IMR-90 (cell line): ENCODE data around the gene METRNL. TPM values are rescaled to one million over a fixed set of nuclear protein-coding genes. Genes with fewer than 3 reads are reported as not detected.

Experiments used
- ATAC-seq: fragments of 200-7000 bp; cut with Tn5 transposase; 2 replicates; pipeline ENCODE4 v1.9.1; 2020; ENCODE audit warnings: low read depth, mild to moderate bottlenecking, moderate library complexity
- BruUV-seq: library from RNA; stranded (reverse); fragments of 400-500 nt; replicated peaks from 2 replicates; lab custom pipeline; 2021; lab: Mats Ljungman, UMichigan
- CTCF ChIA-PET: fragments of 300-600 bp; formaldehyde crosslinking; extraction: SDS; loops from one replicate; lab custom pipeline; 2021; ENCODE audit warnings: antibody characterized with exemption; lab: Yijun Ruan, JAX
- POLR2A ChIA-PET: fragments of 300-600 bp; sonication (Branson Sonifier 250); formaldehyde crosslinking; loops from one replicate; lab custom pipeline; 2022; ENCODE audit warnings: antibody characterized with exemption; ENCODE audit not compliant: unreplicated experiment; lab: Charles Lee
- DNase-seq: peaks from one replicate; pipeline ENCODE4 v3.0.0; 2013
- H2AFZ ChIP-seq: replicated peaks from 2 replicates; pipeline ENCODE3; 2013; ENCODE audit warnings: low read length, mild to moderate bottlenecking; ENCODE audit not compliant: poor library complexity
- H2AK5ac ChIP-seq: 2 replicates; pipeline ENCODE4 v1.6.1; 2013; ENCODE audit warnings: low read depth, low read length, inconsistent platforms
- H2AK9ac ChIP-seq: replicated peaks from 2 replicates; pipeline ENCODE3; 2013; ENCODE audit warnings: mild to moderate bottlenecking, low read depth, low read length, moderate library complexity; ENCODE audit not compliant: poor library complexity
- H2BK120ac ChIP-seq: 2 replicates; pipeline ENCODE4 v1.6.1; 2013; ENCODE audit warnings: low read depth, low read length, inconsistent platforms
- H2BK15ac ChIP-seq: 3 replicates; pipeline ENCODE4 v1.6.1; 2013; ENCODE audit warnings: low read depth, low read length, inconsistent platforms
- H2BK20ac ChIP-seq: 2 replicates; pipeline ENCODE4 v1.6.1; 2013; ENCODE audit warnings: low read depth, mild to moderate bottlenecking, inconsistent platforms, low read length, moderate library complexity
- H2BK5ac ChIP-seq: 2 replicates; pipeline ENCODE4 v1.6.1; 2013; ENCODE audit warnings: mild to moderate bottlenecking, low read depth, low read length, inconsistent platforms; ENCODE audit not compliant: poor library complexity, severe bottlenecking
- H3K14ac ChIP-seq: replicated peaks from 2 replicates; pipeline ENCODE4 v1.6.1; 2013; ENCODE audit warnings: low read depth, low read length, inconsistent platforms
- H3K18ac ChIP-seq: 2 replicates; pipeline ENCODE4 v1.6.1; 2013; ENCODE audit warnings: low read depth, low read length, control low read depth
- H3K23ac ChIP-seq: 2 replicates; pipeline ENCODE4 v1.6.1; 2013; ENCODE audit warnings: low read depth, low read length, inconsistent platforms
- H3K27ac ChIP-seq: 2 replicates; pipeline ENCODE4 v1.5.1; 2013; ENCODE audit warnings: mild to moderate bottlenecking, control low read depth, low read length; ENCODE audit not compliant: insufficient read depth
- H3K27me3 ChIP-seq: 2 replicates; pipeline ENCODE4 v1.6.1; 2013; ENCODE audit warnings: low read length; ENCODE audit not compliant: control insufficient read depth, insufficient read depth
- H3K36me3 ChIP-seq: 2 replicates; pipeline ENCODE4 v1.6.1; 2013; ENCODE audit warnings: low read length, mixed read lengths; ENCODE audit not compliant: control insufficient read depth, insufficient read depth
- H3K4ac ChIP-seq: 2 replicates; pipeline ENCODE4 v1.6.1; 2013; ENCODE audit warnings: low read depth, low read length, inconsistent platforms
- H3K4me1 ChIP-seq: 2 replicates; pipeline ENCODE4 v1.6.1; 2013; ENCODE audit warnings: low read length, mixed read lengths; ENCODE audit not compliant: control insufficient read depth, insufficient read depth
- H3K4me2 ChIP-seq: 2 replicates; pipeline ENCODE4 v1.6.1; 2013; ENCODE audit warnings: low read depth, mild to moderate bottlenecking, control low read depth, low read length, moderate library complexity
- H3K4me3 ChIP-seq: 2 replicates; pipeline ENCODE4 v1.5.1; 2013; ENCODE audit warnings: low read depth, mild to moderate bottlenecking, control low read depth, low read length, moderate library complexity; ENCODE audit not compliant: insufficient read depth
- H3K56ac ChIP-seq: 2 replicates; pipeline ENCODE4 v1.6.1; 2013; ENCODE audit warnings: low read length, inconsistent platforms; ENCODE audit not compliant: insufficient read depth; ENCODE audit errors: extremely low read depth
- H3K79me1 ChIP-seq, 2 experiments: 2 replicates each; pipeline ENCODE4 v1.6.1; 2013; ENCODE audit warnings: low read length in 2 of 2, inconsistent platforms in 1 of 2, low read depth in 1 of 2
- H3K9ac ChIP-seq: 2 replicates; pipeline ENCODE4 v1.6.1; 2013; ENCODE audit warnings: low read depth, low read length, control low read depth
- H3K9me1 ChIP-seq: 2 replicates; pipeline ENCODE4 v1.6.1; 2013; ENCODE audit warnings: low read length, inconsistent platforms; ENCODE audit not compliant: insufficient read depth
- H3K9me3 ChIP-seq: 2 replicates; pipeline ENCODE4 v1.6.1; 2013; ENCODE audit warnings: low read length; ENCODE audit not compliant: control insufficient read depth, insufficient read depth
- H4K20me1 ChIP-seq: 2 replicates; pipeline ENCODE4 v1.6.1; 2013; ENCODE audit warnings: low read length, inconsistent platforms; ENCODE audit not compliant: insufficient read depth
- H4K5ac ChIP-seq: 2 replicates; pipeline ENCODE4 v1.6.1; 2013; ENCODE audit warnings: mild to moderate bottlenecking, low read depth, low read length, control low read depth
- H4K8ac ChIP-seq, 2 experiments: 2 replicates each; pipeline ENCODE4 v1.6.1; 2013; ENCODE audit warnings: low read depth in 2 of 2, low read length in 2 of 2, control low read depth in 1 of 2, inconsistent platforms in 1 of 2
- H4K91ac ChIP-seq: 2 replicates; pipeline ENCODE4 v1.6.1; 2013; ENCODE audit warnings: low read depth, low read length, inconsistent platforms; ENCODE audit not compliant: insufficient read depth
- BHLHE40 ChIP-seq: fragments of 150-350 bp; IDR thresholded peaks from 2 replicates; pipeline ENCODE4 v1.6.1; 2016; ENCODE audit warnings: mild to moderate bottlenecking, low read depth, low read length
- CTCF ChIP-seq: conservative IDR thresholded peaks from 2 replicates; pipeline ENCODE4 v1.5.1; 2012; ENCODE audit warnings: mild to moderate bottlenecking, low read depth, low read length, improper control_type of control experiment
- ELK1 ChIP-seq: fragments of 150-350 bp; IDR thresholded peaks from 2 replicates; pipeline ENCODE4 v1.6.1; 2016; ENCODE audit warnings: low read depth, mild to moderate bottlenecking, low read length, moderate library complexity, borderline replicate concordance
- FOS ChIP-seq: fragments of 150-350 bp; IDR thresholded peaks from 2 replicates; pipeline ENCODE4 v1.6.1; 2016; ENCODE audit warnings: low read depth, low read length
- MAFK ChIP-seq: IDR thresholded peaks from 2 replicates; pipeline ENCODE4 v1.6.1; 2012; ENCODE audit warnings: low read depth, low read length, improper control_type of control experiment
- MAZ ChIP-seq: IDR thresholded peaks from 2 replicates; pipeline ENCODE4 v1.6.1; 2012; ENCODE audit warnings: low read depth, mild to moderate bottlenecking, low read length, improper control_type of control experiment, moderate library complexity, borderline replicate concordance
- MXI1 ChIP-seq: IDR thresholded peaks from 2 replicates; pipeline ENCODE4 v1.6.1; 2012; ENCODE audit warnings: low read depth, mild to moderate bottlenecking, low read length, moderate library complexity, borderline replicate concordance
- NFE2L2 ChIP-seq: fragments of 150-350 bp; IDR thresholded peaks from 2 replicates; pipeline ENCODE4 v1.6.1; 2016; ENCODE audit warnings: low read depth, mild to moderate bottlenecking, low read length
- POLR2A ChIP-seq: IDR thresholded peaks from 2 replicates; pipeline ENCODE4 v1.6.1; 2012; ENCODE audit warnings: mild to moderate bottlenecking, low read depth, low read length
- RAD21 ChIP-seq: IDR thresholded peaks from 2 replicates; pipeline ENCODE4 v1.6.1; 2012; ENCODE audit warnings: low read length, improper control_type of control experiment
- RFX5 ChIP-seq: IDR thresholded peaks from 2 replicates; pipeline ENCODE4 v1.8.0; 2012; ENCODE audit warnings: low read depth, mild to moderate bottlenecking, low read length, moderate library complexity
- SMC3 ChIP-seq: fragments of 150-350 bp; IDR thresholded peaks from 2 replicates; pipeline ENCODE4 v1.6.1; 2016; ENCODE audit warnings: low read depth, mild to moderate bottlenecking, antibody characterized with exemption, low read length, moderate library complexity
- USF2 ChIP-seq: fragments of 150-350 bp; IDR thresholded peaks from 2 replicates; pipeline ENCODE4 v1.6.1; 2017; ENCODE audit warnings: mild to moderate bottlenecking, antibody characterized with exemption, low read length, low read depth
- WGBS, 2 experiments: methylation state at CpG; one replicate each; pipeline versions ENCODE4 v1.1.5 to v1.1.7; 2013; ENCODE audit warnings: missing lambda C conversion rate in 2 of 2; ENCODE audit not compliant: insufficient read length in 1 of 2; ENCODE audit errors: extremely low coverage in 2 of 2; 5-methylcytosine and 5-hydroxymethylcytosine counted together
- dilution Hi-C: fragments of 300-500 bp; cut with HindIII; formaldehyde crosslinking; loops from one replicate; pipeline ENCODE4 v1.14.3; 2018; ENCODE audit warnings: low sequenced_read_pairs; ENCODE audit not compliant: unreplicated experiment
- in situ Hi-C: fragments of 300-500 bp; cut with MboI; formaldehyde crosslinking; loops from 3 replicates; pipeline ENCODE4 v1.14.3; 2019; ENCODE audit warnings: low sequenced_read_pairs, inconsistent platforms, mixed read lengths
- intact Hi-C: fragments of 100-400 bp; cut with micrococcal nuclease; formaldehyde crosslinking; loops from 2 replicates; pipeline ENCODE4 v1.10.0; 2022
- polyA plus RNA-seq, 3 experiments: library from polyadenylated mRNA; depleted of rRNA; stranded (reverse); fragments of >200 nt; gene quantifications; 2 replicates each; pipeline ENCODE4 v1.2.3, GENCODE V29; 2012; ENCODE audit warnings: low replicate concordance in 1 of 3
- total RNA-seq: library from RNA; depleted of rRNA; stranded (reverse); fragments of >200 nt; gene quantifications from 2 replicates; pipeline ENCODE4 v1.2.3, GENCODE V29; 2012

The METRNL gene
- total and polyA plus RNA-seq, 2 of the 4 experiments (the other 2 are of a cell fraction): 17.9 to 48.2 TPM

GRCh38 chr17:83069931-83070742 lies 9.3 kb upstream of the METRNL start:
- WGBS, 2 experiments: 73% methylated on average over 19 of the region's 35 CpGs; no CpG with 5 or more reads in 1 of the 2 experiments
- no peak overlapping the region for H3K4ac ChIP-seq
- no peak overlapping the region for H3K14ac ChIP-seq
- no peak overlapping the region for H2AFZ ChIP-seq
- no peak overlapping the region for H4K5ac ChIP-seq
- no peaks in the 10 kb centered on the region for H4K20me1 ChIP-seq
- in situ Hi-C loops (no loop called here), intact Hi-C loops (no loop called here), dilution Hi-C loops (no loop called here)
- ATAC-seq (0 out of 2 replicates have a peak, but pooled peaks have one; percentile 17), DNase-seq (no peak)
- no peak overlapping the region for H3K27ac ChIP-seq
- H2AK9ac ChIP-seq: no peak overlapping the region
- H2BK20ac ChIP-seq: no peak overlapping the region
- H3K9me1 ChIP-seq: peaks cover 6% of the 10 kb centered on the region; the same call in 1 of the 2 replicates
- no peaks in the 10 kb centered on the region for H3K36me3 ChIP-seq
- H3K4me3 ChIP-seq: no peak overlapping the region
- no peaks in the 10 kb centered on the region; the same call in 1 of the 2 replicates for H3K27me3 ChIP-seq
- H2AK5ac ChIP-seq: no peak overlapping the region
- no peaks in the 10 kb centered on the region for H3K4me1 ChIP-seq
- H3K4me2 ChIP-seq: no peak overlapping the region
- TF ChIP-seq BHLHE40: no peak
- TF ChIP-seq NFE2L2: no peak
- no peak for TF ChIP-seq MAZ
- TF ChIP-seq CTCF: no peak
- no peak for TF ChIP-seq RFX5
- no peak for TF ChIP-seq SMC3
- no peak for TF ChIP-seq USF2
- no peak for TF ChIP-seq MAFK
- TF ChIP-seq RAD21: no peak
- no peak for TF ChIP-seq POLR2A
- TF ChIP-seq ELK1: no peak
- TF ChIP-seq FOS: no peak
- TF ChIP-seq MXI1: no peak
- no peak overlapping the region for H4K91ac ChIP-seq
- H3K23ac ChIP-seq: no peak overlapping the region
- H2BK120ac ChIP-seq: no peak overlapping the region
- no peak overlapping the region for H4K8ac ChIP-seq
- BruUV-seq: no TSS peak
- H3K9me3 ChIP-seq: no peaks in the 10 kb centered on the region
- CTCF ChIA-PET: no interaction called here
- H3K9ac ChIP-seq: no peak overlapping the region
- no peak overlapping the region for H2BK5ac ChIP-seq
- H3K56ac ChIP-seq: no peak overlapping the region
- no peak overlapping the region for H2BK15ac ChIP-seq
- POLR2A ChIA-PET: no interaction called here
- no peaks in the 10 kb centered on the region for H3K79me1 ChIP-seq
- no peak overlapping the region for H3K18ac ChIP-seq
